Colonic mucosa (tissue), 4 donors: ENCODE results near the gene OPCML. TPM values are rescaled to one million over a fixed set of nuclear protein-coding genes. Genes with fewer than 3 reads are reported as not detected.

ENCODE experiments used
- DNase-seq: peaks from one replicate; pipeline ENCODE4 v3.0.0-alpha.2; 2020
- H3K27ac ChIP-seq: fragments of 200-600 bp; one replicate; pipeline ENCODE4 v1.8.0; 2021
- H3K27me3 ChIP-seq: fragments of 200-600 bp; one replicate; pipeline ENCODE4 v1.8.0; 2021
- H3K36me3 ChIP-seq: fragments of 200-600 bp; one replicate; pipeline ENCODE4 v1.8.0; 2021
- H3K4me1 ChIP-seq: fragments of 200-600 bp; one replicate; pipeline ENCODE4 v1.8.0; 2021; ENCODE audit warnings: mild to moderate bottlenecking
- H3K4me3 ChIP-seq: fragments of 200-600 bp; one replicate; pipeline ENCODE4 v1.8.0; 2021
- H3K9ac ChIP-seq, 2 donors: one replicate each; pipeline ENCODE4 v1.7.0; 2013; ENCODE audit warnings: control low read depth in 2 of 2, low read depth in 2 of 2, low read length in 2 of 2
- H3K9me3 ChIP-seq: fragments of 200-600 bp; one replicate; pipeline ENCODE4 v1.8.0; 2021
- CTCF ChIP-seq: fragments of 200-600 bp; IDR thresholded peaks from one replicate; pipeline ENCODE4 v1.8.0; 2022; ENCODE audit warnings: antibody characterized with exemption, mild to moderate bottlenecking
- intact Hi-C: fragments of 100-400 bp; cut with DNase I; formaldehyde crosslinking; loops from one replicate; pipeline ENCODE4 v1.14.1; 2022
- total RNA-seq, 2 donors: library from RNA; stranded (reverse); fragmentation: NEBNext Ultra II Directional in 1 of 2; extraction: Animal tissue kit (Norgen Biotek cat#: 25700) in 1 of 2; gene quantifications; one replicate each; pipeline ENCODE4 v1.2.1, GENCODE V29; 2021
- donor health status: healthy.
- donor health status: DM: no; HTN: no; CAD: no.
- donor health status: DM: no; HTN: no; CAD: no.

OPCML gene
- total RNA-seq, 2 donors from 2014 or later: 0.08 TPM; not detected in 1

- intact Hi-C loops: no loop called here
- Histone ChIP-seq H3K9me3 (no peaks in the 10 kb centered on the region), H3K9ac (no peak overlapping the region), H3K27ac (no peak overlapping the region), H3K36me3 (no peaks in the 10 kb centered on the region), H3K4me3 (no peak overlapping the region), H3K27me3 (no peaks in the 10 kb centered on the region), H3K4me1 (no peaks in the 10 kb centered on the region)
- no peak for TF ChIP-seq CTCF
- no peak for DNase-seq
Measured at GRCh38 chr11:133573081-133573480, 40.8 kb upstream of the OPCML start.

- no peak for TF ChIP-seq CTCF
- Histone ChIP-seq H3K4me1 (no peaks in the 10 kb centered on the region), H3K36me3 (no peaks in the 10 kb centered on the region), H3K27me3 (no peaks in the 10 kb centered on the region), H3K27ac (no peak overlapping the region), H3K4me3 (no peak overlapping the region), H3K9ac (no peak overlapping the region), H3K9me3 (no peaks in the 10 kb centered on the region)
- no peak for DNase-seq
- intact Hi-C loops: no loop called here
Measured at GRCh38 chr11:133570376-133570775, 38.1 kb upstream of the OPCML start.

GRCh38 chr11:133563505-133564025, 31.3 kb upstream of the OPCML start:
- Histone ChIP-seq H3K4me1 (no peaks in the 10 kb centered on the region), H3K9ac (no peak overlapping the region), H3K27ac (no peak overlapping the region), H3K27me3 (no peaks in the 10 kb centered on the region), H3K4me3 (no peak overlapping the region), H3K9me3 (no peaks in the 10 kb centered on the region), H3K36me3 (no peaks in the 10 kb centered on the region)
- no peak for DNase-seq
- no peak for TF ChIP-seq CTCF
- intact Hi-C loops: no loop called here

GRCh38 chr11:133560472-133560855, 28.2 kb upstream of the OPCML start:
- intact Hi-C loops: no loop called here
- Histone ChIP-seq H3K36me3 (no peaks in the 10 kb centered on the region), H3K27ac (no peak overlapping the region), H3K27me3 (no peaks in the 10 kb centered on the region), H3K9ac (no peak overlapping the region), H3K4me3 (no peak overlapping the region), H3K9me3 (no peaks in the 10 kb centered on the region), H3K4me1 (no peaks in the 10 kb centered on the region)
- no peak for DNase-seq
- TF ChIP-seq CTCF: no peak

GRCh38 chr11:133559833-133560471, 27.7 kb upstream of the OPCML start:
- Histone ChIP-seq H3K9me3 (no peaks in the 10 kb centered on the region), H3K36me3 (no peaks in the 10 kb centered on the region), H3K27me3 (no peaks in the 10 kb centered on the region), H3K4me3 (no peak overlapping the region), H3K9ac (no peak overlapping the region), H3K4me1 (no peaks in the 10 kb centered on the region), H3K27ac (no peak overlapping the region)
- DNase-seq: no peak
- TF ChIP-seq CTCF: no peak
- intact Hi-C loops: no loop called here
